GM19372 (cell line): ENCODE measurements around the gene AVEN.

Source experiments
- ATAC-seq: cut with Tn5 transposase; IDR thresholded peaks from one replicate; pipeline ENCODE4 v1.9.1; 2021; ENCODE audit warnings: mild to moderate bottlenecking, low read depth, moderate library complexity; ENCODE audit not compliant: unreplicated experiment

Gene AVEN

DNA sequence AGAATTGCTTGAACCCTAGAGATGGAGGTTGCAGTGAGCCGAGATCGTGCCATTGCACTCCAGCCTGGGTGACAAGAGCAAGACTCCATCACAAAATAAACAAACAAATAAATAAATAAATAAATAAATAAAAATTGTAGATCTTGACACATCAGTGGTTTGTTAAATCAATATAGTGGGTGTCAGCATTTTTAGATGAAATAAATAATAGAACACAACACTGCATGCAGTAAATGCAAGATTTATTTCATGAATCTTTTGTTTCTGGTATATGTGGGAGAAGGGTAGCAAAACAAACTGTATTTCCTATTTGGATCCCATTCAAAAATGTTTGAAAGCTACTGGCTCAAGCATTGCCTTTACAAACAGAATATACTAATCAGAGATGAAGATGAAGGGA is 106.3 kb downstream of the AVEN start:
- no peak for ATAC-seq

DNA sequence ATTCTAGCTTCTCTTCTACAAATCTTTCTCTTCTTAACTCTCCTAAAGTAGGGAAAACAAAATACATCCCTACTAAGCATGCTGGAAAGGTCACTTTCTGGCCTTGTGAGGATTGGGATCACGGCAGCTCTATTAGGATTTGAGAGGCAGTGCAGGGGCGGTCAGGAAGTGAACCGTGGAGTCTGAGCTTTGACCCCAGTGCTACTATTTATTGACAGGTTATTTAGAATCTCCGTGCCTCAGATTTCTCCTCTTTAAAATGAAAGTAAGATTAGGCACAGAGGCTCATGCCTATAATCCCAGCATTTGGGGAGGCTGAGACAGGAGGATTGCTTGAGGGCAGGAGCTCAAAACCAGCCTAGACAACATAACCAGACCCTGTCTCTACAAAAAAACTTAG is 112.7 kb downstream of the AVEN start:
- ATAC-seq: no peak

DNA sequence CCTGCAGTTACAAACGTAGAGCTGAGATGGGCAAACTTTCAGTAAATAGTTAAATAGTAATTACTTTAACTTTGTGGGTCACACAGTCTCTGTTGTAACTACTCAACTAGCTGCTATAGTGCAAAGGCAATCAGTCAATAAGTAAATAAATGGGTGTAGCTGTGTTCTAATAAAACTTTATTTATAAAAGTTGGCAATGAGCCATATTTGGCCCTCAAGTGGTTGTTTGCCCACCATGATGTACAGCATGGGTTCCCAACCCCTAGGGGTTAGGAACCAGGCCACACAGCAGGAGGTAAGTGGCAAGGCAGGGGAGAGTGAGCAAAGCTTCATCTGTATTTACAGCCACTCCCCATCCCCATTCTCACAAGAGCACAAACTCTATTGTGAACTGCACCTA is 115.6 kb downstream of the AVEN start:
- ATAC-seq: no peak

DNA sequence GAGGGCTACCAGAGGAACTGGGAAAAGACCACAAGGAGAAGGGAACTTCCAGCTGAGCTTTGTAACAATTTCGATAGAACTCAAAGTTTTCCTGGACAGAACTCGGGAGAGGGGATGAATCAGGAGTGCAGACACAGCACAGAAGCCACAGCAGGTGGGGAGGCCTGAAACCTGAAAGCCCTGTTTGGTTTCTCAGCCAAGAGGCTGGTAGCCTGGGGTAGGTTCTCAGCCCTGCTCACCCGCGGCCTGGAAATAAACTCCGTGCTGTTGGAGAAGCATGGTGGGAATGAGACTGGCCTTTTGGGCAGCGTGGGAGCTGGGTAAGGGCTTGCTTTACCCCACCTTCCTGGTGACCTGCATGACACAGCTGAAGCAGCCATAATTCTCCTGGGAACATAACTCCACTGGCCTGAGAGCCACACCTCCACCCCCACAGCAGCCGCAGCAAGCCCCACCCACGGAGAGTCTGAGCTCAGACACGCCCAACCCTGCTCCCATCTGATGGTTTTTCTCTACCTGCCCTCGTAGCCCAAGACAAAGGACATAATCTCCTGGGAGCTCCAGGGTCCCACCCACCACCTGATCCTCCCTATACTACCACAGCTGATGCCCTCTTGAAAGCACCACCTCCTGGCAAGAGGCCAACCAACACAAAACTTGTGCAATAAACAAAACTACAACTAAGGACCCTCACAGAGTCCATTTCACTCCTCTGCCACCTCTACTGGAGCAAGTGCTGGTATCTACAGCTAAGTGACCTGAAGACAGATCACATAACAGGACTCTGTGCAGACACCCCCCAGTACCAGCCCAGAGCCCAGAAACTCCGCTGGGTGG is 123.2 kb downstream of the AVEN start:
- ATAC-seq: no peak

DNA sequence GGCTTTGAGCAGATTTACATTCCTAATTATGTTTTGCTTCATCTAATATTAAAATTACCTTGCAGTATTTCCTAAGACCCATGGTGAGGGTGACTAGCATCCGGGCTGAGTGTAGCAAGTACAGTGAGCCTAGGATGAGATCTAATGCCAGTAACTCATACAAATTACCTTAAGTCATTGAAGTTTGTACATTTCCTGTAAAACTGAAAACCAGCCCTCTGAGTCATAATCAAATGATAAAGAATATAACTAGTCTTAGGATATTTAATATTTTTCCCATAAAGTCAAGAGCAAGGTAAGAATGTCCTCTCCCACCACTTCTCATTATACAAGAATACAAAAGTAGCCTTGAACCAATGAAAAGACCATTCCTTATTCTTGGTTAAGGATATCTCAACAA is 125.5 kb downstream of the AVEN start:
- ATAC-seq: no peak

DNA sequence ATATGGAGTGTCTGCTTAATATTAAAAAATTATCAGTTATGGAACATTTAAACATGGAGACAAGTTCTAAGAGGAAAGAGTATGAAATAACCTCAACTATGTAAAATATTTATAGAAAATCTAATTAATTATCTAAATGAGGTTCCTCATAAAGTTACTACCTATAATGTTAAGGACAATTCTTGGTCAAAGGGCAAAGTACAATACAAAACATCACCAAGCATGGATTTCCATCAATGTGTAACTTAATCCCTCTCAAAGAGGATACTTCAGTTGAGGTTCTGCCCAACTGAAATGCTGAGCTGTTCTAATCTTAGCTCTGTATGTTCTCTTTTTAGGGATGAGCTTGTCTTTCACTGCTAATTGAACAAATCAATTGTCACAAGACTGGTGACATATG is 126.7 kb downstream of the AVEN start:
- no peak for ATAC-seq

DNA sequence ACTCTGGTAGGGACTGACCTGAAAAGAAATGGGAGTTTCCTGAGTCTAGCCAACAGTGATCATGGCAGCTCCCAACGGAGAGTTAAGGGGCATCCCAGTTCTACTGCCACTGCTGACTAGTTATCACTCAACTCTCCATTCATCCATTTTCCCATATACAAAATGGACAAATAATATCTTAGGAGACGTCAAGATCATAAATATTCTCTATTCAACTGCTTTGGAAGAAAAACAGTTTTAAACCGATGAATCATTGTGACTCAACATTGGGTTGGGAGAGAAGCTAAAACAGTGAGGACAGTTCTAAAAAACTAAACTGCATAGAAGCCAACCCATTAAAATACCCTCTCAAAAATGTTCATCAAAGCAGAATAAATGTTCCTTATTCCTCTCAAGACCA is 128.3 kb downstream of the AVEN start:
- ATAC-seq: no peak

DNA sequence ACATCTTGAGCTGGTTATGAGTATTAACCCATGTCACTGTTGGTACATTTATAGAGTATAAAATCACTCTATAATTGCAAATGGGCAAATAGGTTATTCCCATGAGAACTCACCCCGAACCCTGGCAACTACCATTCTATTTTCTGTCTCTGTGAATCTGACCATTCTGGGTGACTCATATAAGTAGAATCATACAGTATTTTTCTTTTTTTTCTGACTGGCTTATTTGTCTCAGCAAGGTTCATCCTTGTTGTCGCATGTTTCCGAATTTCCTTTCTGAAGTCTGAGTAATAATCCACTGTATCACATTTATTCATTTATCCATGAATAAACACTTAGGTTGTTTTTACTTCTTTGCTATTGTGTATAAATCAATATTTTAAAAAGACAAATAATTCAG is 130.6 kb downstream of the AVEN start:
- no peak for ATAC-seq

DNA sequence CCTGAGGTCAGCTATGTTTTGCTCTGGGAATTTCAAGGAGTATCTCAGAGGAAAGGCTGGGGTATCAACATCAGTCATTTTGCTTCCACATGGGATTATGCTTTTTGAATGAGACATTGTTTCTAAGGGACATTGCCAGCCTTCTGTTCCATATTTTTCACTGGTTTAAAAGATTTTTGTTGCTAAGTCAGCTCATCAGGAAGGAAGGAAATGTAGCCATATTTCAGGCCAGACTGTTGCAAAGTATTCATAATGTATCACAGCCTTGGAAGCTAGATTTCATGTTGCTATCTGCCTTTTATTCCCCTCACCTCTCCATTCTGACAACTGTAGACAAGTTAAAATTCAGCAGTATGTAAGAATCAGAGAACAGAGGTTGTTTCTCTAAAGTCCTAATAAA is 131.7 kb downstream of the AVEN start:
- no peak for ATAC-seq

DNA sequence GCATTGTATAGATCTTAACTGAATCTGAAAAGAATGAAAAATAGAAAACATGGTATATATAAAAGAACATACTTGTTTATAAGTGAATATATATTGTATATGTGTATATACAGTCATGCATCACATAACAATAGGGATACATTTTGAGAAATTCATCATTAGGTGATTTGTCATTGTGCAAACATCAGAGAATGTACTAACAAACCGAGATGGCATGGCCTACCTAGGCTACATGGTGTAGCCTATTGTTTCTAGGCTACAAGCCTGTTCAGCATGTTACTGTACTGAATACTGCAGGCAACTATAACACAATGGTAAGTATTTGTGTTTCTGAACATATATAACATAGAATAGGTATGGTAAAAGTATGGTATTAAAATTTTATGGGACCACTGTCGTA is 135.3 kb downstream of the AVEN start:
- ATAC-seq: no peak

DNA sequence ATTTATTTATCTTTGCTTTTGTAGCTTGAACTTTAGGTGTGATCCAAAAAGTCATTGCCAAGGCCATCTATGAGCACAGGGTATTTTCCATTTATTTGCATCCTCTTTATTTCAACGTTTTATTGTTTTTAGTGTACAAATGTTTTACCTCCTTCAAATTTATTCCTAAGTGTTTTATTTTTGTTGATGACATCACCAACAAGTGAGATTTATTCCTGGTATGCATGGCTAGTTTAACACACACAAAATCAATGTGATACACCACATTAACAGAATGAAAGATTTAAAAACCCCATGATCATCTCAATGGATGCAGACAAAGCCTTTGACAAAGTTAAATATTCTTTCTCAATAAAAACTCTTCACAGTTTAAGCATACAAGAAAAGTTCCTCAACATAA is 137.0 kb downstream of the AVEN start:
- ATAC-seq: no peak

DNA sequence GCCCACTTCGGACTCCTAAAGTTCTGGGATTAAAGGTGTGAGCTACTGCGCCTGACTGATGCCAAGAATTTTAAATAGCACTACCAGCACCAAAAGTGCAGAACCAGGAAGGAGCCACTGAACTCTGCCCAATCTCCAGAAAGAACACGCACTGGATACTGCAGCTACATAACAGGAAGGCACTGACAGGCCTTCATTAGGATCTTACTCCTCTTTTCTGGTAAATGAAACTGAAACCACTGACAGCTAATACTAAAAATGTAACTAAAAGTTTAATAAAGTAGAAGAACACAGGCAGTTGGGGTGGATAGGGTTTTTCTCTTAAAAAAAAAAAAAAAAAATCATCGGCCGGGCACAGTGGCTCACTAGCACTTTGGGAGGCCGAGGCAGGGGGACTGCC is 144.8 kb downstream of the AVEN start:
- ATAC-seq: peak; percentile 72

DNA sequence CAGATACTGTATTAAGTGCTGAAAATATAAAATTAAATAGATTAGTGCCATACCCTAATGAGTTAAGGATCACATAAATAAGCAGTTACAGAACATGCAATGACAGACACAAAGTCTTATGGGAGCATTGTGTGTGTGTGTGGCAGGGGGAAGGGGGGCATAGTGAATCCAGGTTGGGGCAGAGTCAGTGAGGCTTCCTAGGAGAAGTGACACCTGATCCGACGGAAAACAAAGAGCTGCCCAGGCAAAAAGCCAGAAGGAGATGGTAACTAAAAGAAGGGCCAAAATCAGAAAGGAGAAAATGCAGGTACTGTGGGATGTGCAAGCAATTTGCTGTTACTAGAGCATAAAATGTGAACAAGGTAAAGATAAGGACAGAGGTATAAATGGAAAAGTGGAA is 150.8 kb downstream of the AVEN start:
- ATAC-seq: no peak

DNA sequence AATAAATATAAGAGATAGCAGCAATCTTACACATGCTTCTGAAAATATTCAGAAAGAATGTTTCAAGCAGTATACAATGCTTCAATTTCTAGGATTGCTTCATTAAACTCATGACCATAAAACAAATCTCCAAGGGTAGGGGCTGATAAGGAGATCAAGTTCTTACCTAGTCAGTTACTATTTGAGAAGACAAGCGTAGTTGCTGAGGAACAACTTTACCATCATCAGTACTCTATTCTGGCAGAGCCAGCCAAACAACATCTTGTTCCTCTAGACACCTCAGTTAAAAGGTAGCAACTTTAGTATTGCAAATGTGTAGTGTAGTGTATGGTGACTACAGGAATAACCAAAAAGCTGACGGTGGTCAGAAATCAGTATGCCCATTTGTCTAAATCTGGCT is 156.1 kb downstream of the AVEN start:
- ATAC-seq: no peak

DNA sequence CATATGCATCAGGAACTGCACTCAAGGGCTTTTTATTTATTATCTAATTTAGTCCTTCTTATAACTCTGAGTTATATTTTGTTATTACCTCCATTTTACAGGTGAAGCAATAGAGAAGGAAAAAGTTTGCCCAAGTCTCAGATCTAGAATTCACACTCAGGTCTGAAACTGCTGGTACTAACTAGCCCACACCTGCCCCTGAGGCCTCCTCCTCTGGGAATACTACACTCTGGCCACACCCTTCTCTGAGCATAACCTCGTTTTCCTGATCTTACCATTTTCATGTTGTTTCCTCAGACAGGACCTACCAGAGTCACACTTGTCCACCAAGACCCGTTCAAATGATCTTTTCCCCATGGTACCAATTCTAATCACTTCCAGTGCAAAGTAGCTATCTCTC is 164.8 kb downstream of the AVEN start:
- ATAC-seq: no peak

DNA sequence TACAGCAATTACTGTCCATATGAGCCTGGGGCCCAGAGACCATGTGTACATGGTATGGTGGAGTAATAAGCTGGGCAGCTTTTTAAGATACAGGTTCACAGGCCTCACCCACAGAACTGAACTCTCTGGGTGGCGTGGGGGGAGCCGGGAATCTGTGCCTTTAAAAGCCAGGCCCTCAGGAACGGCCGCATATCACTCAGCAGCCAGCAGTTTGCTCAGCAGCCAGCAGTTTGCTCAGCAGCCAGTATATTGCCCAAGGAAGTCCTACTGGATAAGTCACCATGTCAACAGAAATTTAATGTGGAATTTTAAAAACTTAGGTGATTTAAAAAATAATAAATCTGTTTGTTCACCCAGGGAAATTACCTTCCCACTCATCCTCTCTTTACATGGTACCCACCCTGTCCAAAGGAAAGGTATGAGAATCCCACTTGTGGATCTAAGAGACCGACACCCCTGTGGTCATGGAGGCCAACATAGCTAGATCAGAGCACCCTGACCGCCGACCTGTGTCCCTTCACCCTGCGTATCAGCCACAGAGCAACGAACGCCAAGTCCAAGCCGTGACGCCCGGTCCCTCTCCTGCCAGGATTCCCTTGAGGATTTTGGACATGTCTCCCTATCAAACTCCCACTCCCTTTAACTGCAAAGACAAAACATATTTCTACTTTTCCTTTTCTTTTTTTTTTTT is 166.4 kb downstream of the AVEN start:
- no peak for ATAC-seq

DNA sequence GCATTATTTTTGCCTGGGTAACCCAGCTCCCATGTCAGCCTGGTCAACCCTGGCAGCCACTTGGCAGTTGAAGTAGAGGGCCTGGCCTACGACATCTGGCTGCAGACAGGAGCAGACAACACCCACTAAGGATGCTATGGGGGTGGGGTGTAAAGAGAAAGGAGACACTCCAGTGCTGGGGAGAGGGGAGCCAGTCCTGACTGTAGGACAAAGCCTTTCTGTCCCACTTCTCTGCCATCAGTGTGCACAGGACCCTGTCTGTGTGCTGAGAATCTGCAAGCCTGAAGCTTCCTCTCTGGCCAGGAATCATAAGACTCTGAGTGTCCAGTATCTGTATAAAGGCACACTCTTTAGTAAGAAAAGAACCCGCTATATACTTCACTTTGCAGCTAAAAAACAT is 167.0 kb downstream of the AVEN start:
- no peak for ATAC-seq

DNA sequence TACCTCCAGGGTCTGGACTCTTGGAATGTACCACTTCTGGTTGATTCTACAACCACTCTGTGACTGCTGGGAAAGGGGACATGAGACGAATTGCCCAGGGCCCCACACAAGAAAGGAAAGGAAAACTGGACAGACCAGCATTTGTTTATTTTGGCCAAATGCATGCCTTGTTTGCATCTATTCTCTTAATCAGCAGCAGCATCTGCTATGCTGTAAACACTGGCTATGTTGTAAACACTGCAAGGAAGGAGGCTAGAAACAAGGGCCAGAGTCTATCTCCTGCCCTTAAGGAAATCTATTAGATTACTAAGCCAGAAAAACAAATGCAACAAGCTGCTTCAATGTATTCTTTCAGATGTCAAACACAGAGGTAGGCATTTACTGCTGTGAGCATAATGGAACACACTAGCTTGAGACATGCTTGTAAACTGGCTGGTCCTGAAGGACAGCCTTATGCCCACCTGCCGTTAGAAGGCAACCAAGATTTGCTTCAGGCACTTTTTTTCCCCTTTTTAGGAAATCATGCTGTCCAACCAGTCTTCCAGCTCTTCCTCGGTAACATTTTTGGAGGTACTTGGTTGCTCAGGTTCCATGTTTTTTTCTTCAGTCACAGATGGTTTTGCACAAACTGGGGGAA is 172.8 kb downstream of the AVEN start:
- no peak for ATAC-seq

DNA sequence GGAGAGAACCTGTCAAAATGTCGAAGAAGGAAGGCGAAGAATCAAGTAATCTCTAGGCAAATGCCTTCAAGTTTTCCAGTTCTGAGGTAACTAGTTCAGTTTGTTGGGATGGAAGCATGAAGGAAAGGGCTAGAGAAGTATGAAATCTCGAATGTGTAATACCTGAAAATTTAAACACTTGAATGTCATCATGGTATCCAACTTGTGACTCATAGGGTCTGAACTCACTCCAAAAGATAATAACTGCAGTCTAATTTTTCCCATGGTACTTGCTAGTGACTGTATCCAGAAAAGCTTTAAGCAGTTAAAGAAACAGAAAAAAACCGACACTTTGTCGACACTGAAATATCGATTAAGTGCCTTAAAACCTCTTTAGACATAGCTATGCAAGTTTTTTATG is 173.6 kb downstream of the AVEN start:
- no peak for ATAC-seq

DNA sequence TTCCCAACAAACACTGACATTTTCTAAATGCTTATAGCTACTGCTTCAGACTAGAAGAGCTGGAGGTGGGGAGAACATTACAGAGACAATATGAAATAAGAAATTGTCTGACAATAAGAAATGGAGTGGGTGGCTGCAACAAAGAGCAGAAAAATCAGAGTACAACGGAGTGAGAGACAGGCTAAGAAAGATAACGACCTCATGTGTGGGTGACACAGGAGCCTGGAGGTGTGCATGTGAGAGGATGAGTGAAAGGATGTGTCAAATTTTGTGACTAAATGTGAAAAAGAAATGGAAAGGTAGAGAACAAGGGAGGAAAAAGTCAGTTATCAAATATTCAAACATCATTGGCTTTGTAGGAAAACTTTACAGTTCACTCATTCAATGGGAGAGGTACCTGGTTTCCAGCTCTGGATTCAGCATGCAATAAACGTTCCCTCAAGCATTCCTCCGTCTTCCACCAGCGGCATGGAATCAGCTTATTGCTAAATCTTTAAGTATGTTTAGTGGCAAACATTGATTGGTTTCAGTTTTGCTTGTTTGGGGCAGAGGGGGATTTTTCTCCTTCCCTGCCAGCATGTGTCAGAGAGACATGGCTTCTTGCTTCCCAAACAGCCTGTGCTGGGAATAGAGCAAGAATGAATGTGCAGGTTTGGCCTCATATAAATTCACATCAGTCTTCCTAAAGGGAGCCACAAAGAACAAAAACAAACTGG is 174.5 kb downstream of the AVEN start:
- ATAC-seq: no peak

DNA sequence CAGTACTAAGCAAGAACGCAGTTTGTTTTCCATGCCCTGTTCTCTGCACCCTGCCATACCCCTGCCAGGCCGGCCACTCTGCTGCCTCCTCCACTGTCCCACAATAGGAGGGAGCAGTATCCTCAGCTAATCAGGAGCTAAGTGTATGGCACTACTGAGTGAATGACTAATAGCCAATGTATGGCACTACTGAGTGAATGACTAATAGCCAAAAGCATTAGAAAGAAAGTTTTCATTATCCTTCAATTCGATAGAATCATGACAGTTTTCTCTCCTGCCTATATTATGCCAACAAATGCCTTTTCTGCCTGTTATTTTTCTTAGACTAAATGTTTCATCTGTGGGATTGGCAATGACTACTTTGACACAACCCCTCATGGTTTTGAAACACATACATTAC is 178.2 kb downstream of the AVEN start:
- no peak for ATAC-seq
